Fibroblast of skin of left biceps (primary cell): ENCODE data around the gene SEC61G.

Experiments
- DNase-seq, 2 experiments: peaks; one replicate each; pipeline ENCODE4 v3.0.0-alpha.2; 2013; ENCODE audit warnings: low read depth in 2 of 2

Gene SEC61G

DNA sequence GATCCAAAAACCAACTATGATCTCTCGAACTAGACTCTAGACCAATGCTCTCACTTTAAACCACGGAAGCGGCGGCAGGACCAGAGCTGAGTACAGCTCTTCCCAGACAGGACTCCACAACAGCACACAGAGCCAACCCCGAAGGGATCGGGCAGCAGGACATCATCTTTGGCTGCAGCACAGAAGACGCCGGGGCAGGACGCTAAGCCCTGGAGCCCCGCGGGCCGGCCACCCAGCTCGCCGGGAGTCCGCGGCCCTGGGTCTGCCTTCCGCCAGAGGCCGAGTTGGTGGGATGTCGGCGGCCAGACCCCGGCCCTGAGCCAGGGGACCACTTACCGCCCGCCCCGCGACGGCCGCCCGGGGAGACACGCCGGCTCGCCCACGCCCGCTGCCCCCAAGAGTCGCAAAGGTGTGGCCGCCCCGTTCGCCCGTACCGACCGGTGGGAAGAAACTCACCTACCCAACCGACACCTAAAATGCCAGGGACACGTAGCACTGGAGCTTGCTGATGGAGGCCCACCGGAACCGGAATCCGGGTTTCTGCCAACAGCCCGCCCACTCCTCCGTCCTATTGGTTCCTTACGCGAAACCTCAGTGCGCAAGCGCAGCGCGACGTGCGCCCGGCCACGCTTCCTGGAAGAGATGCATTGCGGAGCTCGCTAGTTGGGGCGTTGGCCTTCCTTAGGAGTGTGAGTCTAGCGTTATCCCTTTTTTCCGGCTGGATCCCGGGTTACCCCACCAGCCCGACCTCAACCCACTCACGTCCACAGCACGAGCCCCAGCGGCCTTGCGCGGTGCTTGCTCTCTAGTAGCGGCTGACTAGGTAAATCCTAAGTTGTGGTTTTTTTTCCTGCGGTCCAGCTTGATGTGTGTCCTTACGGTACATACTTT, at the start of gene SEC61G:
SEC61G (minus strand) TSS at position 510 of the 891 bp plus-strand sequence. CDS start 1,623 bp downstream, outside the sequence.
- peak; percentile 93 to 95 for DNase-seq

DNA sequence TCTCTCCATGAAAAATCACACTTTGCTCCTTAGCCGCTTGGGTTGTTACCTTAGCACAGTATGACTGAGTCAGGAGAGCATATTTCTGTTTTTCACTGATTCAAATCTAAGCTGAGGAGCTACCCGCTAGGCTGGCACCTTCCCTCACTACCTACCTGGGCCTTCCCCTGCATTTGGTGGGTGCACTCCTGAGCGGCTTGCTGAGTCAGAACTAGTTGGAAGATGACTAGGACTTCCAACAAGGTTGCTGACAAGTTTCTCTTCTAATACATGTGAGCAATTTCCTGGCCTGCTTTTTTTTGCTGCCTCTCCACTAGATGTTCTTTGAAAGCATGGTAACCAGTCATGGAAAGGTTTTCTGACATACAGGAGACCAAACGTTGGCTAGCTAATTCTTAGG, 43.8 kb upstream of the SEC61G start:
- DNase-seq, result no peak

DNA sequence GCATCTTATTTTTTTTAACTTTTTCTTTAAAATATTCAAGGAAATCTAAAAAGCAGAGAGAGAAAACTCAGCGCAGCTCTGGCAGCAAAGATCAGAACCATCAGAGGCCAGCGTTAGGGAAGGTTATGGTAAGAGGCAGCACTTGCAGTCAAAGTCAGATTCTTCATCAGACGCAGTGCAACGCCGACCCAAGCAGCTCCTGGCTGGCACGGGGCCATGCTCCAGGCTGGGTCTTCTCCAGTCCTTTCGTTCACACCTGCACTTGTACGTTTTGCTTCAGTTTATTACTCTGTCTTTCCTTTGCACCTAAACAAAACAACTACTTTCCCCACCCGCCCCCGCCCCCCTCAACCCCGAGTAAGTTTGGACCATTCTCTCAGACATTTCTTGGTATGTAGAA, 43.1 kb upstream of the SEC61G start:
- DNase-seq, result no peak

DNA sequence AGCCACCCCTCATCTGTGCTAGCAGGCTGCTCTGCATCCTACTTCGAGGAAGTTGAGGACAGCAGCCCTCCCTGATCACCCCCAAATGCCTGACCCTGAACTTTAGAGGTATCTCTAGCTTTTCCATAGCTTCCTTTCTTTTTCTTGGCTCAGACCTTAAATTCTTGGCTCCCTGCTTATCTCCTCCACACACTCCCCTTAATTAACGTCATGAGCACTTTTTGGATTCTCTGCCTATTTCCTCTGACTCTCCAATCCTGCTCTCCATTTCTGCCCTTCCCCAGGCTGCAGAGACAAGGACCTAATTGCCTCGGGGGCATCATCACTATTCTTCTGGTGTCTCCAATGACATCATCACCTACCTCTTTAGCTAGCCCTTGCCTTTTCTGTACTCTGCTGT, 40.8 kb upstream of the SEC61G start:
- no peak for DNase-seq

DNA sequence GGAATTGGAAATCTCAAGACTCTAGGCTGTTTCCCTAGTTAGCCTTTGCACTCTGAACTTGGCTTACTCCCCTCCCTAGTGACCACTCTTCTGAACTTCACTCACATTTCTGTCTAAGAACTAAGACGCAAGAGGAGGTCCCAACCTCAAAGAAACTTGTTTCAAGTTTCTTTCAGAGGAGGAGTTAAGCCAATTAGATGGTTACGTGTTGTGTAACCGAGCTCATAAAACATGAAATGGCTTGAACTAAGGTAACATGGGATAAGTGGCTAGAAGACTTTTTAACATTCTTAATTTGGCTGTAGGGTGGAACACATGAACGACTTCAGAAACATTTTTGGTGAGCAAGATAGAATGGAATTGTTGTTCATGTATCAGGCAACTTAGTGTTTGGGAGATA, 39.5 kb upstream of the SEC61G start:
- DNase-seq, result no peak

DNA sequence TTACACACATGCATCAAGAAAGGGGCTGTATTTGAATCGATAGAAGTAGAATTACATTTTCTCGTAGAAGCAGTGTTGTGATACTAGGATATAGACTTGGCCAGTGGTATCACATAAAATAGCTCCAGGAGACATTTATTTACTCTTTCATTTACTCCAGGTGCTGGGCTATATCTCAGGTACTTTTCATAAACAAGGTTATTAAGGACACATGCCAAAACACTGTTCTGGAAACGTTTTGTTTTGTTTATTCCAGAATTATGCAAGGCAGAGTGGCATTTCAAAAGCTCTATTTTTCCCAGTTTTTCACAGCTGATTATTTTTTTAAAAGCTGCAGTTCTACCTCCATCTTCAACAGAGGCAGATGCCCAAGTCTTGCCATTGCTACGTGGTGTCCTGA, 37.8 kb upstream of the SEC61G start:
- DNase-seq, result no peak

DNA sequence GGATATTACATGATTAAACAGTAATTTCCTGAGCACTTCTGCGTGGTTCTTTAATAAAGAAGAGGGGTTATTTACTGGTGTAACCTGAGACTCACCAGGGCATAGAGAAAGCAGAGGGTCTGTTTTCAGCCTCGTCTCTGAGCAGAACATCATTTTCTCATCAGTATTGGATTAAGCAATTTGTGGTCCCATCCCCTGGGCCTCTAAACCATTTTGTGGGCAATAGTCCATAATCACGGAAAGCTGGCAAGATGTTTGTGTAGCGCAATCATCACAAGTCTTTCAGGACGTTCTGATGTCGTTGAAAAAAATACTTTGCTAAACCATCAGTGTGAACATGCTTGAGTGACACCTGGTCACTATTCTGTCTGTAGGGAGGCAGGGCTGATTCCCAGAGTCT, 37.1 kb upstream of the SEC61G start:
- peak in 1 of 2 experiments; percentile 44 for DNase-seq

DNA sequence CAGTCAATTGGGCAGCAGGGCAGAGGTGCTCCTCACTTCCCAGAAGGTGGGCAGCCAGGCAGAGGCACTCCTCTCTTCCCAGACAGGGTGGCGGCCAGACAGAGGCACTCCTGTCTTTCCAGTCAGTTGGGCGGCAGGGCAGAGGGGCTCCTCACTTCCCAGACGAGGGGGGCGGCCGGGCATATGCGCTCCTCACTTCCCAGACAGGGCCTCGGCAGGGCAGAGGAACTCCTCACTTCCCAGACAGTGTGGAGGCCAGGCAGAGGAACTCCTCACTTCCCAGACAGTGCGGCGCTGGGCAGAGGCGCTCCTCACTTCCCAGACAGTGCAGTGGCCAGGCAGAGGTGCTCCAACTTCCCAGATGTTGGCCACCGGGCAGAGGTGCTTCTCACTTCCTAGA, 33.4 kb upstream of the SEC61G start:
- no peak for DNase-seq

DNA sequence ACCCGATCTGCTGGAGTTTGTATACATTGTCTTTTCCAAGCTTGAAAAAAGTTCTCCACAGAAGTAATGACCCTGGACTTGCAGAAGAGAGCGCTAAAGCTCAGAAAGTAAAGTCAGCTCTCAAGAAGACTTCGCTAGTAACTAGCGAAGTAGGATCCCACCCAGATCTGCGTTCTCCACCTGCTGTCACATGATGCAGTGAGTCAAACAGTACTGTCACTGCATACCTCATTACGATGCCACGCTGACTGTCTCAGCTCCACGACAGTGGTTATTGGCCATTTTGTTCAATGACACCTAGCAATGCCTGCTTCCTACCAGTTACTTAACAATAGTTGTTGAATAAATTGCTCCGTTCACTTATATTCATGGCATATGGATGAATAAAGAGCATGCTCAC, 29.7 kb upstream of the SEC61G start:
- DNase-seq, result peak in 1 of 2 experiments; percentile 58

DNA sequence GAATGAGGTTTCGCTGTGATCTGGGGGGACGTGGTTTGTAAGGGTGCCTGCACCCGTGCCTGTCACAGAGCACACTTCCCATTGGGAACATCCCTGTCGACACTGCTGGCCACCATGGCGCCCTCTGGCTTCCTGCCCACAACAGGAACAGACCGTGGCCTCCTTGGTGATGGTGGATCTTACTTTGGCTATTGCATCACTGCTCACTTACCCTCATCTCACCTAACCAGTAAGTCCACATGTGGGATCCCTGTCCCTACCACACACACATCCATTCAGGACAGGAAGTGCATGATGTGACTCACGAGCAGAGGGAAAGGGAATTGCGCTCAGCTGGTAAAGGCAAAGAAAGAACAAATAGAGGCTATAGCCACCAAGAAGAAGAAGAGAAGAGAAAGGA, 26.2 kb upstream of the SEC61G start:
- DNase-seq, result no peak

DNA sequence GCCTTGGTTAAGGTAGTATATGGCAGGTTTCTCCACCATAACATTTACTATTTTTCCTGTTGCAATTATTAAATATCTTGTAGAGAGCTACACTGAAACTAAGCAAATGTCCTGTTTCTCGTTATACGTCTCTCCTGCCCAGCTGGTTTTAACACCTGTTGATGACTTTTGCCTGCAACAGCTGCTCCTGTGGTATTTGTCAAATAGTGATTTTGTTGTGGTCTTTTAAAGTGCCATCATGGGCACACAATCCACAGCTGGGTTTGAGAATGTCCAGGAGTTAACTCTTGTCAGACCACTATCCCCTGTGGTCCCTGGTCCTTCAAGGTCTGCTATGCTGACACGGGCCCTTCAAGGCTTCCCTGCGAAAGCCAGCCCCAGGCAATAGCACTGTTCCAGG, 24.9 kb upstream of the SEC61G start:
- DNase-seq, result no peak

DNA sequence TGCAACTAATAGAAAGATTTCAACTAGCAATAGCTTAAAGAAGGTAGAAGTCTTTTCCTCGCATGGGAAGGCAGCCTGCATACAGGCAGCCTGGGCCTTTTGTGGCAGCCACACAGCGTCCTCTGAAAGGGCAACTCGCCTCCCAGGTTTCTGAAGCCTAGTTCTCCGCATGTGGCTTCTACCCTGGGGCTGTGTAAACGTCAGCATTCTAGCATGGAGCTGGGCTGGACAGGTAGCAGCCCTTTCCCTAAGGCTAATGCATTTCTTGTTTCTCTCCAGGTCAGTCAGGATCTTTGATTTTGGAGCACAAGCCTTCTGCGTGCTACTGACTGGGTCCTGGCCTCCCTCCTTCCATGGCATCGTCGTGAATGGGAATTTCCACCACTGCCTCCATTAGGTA, 23.8 kb upstream of the SEC61G start:
- no peak for DNase-seq

DNA sequence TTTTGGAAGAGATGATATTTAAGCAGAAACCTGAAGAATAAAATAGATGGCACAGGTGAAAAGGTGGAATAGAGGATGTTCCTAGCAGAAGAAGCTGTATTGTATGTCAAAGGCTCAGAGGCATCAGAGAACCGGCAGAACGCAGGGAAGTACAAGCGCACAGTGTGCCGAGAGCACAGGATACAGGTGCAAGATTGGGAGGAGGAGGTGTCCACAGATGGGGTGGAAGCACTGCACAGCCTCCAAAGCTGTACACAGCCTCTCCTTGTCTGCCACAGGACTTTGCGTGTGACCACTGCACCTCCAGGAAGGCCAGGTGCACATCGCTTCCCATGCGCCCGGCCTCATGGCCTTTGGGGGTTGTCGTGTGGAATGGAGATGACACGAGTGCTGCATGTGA, 23.3 kb upstream of the SEC61G start:
- no peak for DNase-seq

DNA sequence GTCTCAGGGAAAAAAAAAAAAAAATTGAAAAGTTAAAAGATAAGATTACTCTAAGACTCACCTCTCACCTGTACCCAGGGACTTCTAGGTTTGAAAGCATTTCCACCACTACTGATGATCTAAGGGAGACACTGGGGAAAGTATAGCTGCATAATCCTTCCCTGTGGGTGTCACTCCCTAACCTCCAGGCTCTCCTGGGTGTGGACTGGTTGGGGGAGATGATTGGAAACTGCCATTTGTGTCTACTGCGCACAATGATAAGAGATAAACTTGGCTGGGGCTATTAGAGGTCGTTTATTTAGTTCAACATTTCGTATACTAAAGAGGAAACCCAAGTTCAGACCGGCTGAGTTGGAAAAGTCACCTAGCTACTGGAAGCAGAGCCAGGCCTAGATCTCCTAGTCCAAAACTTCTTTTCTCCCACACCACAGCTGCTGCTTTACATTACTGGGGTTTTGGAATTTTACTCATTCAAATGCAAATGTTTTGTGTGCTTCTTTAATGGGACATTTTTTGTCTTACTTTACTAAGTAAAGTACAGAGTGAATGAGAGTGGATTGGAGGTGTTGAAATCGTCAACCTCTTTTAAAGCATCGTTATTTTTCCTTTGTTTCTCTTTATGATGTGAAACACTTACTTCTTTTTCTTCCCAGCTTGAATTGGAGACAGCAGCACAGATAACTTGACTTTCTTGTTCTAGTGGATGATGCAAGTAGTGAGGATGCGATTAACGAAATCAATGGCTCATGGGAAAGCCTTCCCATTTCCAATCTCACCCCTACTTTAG, 22.3 kb upstream of the SEC61G start:
- no peak for DNase-seq

DNA sequence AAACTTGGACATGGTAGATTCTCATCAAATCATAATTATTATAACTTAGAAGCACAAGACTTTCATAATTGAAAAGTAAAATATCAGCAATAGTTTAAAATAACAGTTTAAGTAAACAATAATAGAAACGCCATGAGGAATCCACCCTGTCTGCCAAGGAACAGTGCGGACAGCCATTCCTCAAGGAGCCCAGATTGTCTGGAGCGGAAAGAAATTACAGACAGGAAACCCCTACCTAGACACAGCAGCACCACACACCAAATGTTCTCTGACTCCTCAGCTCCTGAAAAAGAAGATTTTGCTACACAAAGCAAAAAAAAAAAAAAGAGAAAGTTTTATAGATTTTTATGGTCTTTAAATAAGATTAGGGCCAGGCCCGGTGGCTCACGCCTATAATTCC, 21.5 kb upstream of the SEC61G start:
- DNase-seq, result no peak

DNA sequence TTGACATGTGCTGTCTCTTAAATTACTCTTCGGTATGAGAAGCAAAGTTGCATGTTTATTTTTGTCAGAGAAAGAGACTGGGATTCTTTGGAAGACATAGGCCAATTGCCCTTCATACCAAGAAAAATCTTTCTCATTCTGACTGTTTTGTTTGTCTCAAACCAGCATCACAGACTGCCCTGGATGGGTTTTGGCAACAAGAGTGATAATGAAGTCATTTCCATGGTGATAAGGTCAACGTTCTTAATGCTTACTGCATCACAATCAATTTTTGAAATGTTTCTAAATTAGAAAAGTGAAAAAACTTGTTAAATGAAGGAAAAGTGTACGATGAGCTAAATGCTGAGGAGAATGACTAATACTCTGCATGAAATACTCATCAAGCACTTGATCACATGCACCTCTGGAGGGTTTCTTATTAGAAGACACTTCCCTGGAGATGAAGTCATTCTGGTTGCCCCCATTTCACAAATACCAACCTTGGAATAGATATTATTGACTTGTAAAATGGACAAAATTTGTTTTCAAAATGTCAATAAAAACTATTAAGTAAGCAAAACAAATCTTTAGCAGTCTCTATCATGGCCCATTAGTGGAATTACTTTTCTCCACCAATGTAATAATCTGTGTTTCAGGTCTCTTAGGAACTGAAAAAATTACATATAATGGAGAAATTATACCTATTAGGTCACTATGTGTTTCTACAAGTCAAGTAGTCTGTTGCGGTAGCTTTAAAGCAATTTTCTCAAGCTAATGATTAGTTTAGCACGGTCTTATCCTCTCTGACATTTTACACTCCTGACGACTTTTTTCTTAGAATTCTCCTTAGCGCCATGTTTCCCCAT, 19.9 kb upstream of the SEC61G start:
- no peak for DNase-seq

DNA sequence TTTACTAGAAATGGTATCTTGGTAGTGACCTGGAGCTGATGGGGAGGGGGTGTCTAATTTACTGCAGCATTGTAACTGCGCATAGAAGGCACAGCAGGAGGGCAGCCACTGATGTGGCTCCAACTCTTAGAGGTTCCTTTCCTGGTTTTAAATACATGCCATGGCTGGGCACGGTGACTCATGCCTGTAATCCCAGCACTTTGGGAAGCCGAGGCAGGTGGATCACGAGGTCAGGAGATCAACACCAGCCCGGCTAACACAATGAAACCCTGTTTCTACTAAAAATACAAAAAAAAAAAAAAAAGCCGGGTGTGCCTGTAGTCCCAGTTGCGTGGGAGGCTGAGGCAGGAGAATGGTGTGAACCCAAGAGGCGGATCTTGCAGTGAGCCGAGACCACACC, 19.2 kb upstream of the SEC61G start:
- no peak for DNase-seq

DNA sequence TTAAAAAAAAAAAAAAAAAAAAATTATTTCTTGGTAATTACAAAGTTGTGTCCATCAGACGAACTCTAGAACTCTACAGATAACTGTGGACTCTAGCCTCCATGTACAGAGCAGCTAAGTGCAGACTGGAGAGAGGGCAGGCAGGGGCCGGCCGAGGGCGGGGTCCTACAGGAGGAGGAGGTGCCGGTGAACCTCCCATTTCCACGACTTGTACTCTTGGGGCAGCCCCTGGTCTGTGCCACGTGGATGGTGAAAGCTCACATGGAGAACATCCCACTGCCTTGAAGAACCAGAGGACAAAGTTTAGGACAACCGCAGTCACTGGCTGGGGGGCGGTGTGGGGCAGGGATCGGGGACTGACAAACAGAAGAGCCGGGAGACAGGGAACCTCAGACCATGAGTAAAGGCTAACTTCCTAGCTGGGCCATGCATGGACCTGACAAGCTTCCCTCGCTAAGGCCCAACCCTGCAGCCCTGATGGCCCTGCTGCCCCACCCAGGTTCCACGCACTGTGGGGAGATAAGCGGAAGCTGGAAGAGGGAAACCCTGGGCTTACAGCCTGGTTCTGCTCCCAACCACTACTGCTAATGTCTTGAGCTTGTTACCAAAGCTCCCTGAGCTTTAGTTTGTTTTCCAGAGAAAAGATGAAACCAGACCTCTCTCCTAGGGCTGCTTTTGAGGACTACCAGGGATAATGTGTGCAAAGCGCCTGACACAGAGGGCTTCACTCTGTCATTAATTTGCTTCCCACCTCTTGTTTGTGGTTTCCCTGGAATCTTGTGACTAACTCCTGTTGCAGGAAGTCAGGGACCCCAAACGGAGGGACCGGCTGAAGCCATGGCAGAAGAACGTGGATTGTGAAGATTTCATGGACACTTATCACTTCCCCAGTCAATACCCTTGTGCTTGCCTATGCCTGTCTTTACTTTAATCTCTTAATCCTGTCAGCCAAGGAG, 16.1 kb upstream of the SEC61G start:
- DNase-seq, result no peak

DNA sequence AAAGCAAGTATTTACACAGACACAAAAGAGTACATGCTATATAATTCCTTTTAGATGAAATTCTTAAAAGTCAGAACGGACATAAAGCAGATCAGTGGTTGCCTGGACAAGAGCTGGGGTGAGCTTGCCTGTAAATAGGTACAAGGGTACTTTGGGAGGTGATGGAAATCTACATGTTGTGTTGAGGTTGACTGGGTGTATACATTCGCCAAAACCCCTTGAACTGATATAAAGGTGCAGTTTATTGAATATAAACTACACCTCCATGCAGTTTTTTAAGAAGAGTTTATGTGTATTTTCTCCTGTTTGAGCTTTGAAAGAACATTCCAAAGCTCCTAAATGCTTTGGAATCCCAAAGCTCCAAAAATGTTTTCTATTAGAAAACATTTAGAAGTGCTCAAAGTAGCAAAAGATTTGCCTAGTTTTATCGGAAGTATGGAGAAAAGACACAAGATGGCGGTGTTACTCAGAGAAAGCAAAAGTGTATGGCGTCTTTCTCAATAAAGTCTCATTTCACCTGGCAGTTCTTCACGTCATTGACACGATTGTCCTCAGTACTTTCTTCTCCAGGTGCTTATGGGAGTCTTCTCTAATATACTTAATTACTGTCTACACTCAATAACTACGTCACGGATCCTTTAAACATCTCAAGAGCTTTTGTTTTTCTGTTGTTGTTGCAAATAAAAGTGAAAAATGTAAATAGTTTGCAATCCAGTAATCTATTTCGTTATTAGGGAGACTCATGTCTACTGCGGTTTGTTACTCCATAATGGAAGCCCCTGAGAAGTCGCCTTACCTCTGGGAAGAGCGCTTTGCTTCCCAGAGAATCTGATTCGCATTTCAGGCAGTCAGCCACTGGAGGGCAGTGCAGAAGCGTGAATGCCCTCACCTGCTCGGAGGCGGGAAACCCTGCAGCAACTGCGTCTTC, 14.7 kb upstream of the SEC61G start:
- DNase-seq, result peak; percentile 42 to 54

DNA sequence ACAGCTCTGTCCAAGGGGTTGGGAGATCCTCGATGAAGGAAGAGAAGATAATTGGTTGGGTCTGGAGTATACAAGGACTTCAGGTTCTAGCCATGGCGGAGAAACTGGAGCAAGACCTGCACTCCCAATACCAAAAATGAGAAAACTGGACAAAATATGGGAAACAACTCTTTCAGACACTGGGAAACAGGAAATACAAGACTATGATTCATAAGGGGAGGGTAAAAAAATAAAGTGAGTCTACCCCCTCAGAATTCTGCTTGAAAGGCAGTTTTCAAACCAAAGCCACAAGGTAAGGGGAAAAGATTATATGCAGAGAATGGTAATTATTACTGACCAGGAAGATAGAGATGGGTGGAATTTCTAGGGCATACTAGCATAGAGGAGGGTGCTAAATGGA, 10.2 kb upstream of the SEC61G start:
- no peak for DNase-seq
